GM12878 (cell line): ENCODE measurements around the gene RHOC. TPM values are rescaled to one million over a fixed set of nuclear protein-coding genes. Genes with fewer than 3 reads are reported as not detected.

Experiments
- ATAC-seq: fragments of 200-7000 bp; cut with Tn5 transposase; 3 replicates; pipeline ENCODE4 v1.9.1; 2020; ENCODE audit warnings: mild to moderate bottlenecking, moderate library complexity
- BruUV-seq: library from RNA; stranded (reverse); fragments of 400-500 nt; replicated peaks from 2 replicates; lab custom pipeline; 2021; lab: Mats Ljungman, UMichigan
- CTCF ChIA-PET: fragments of 300-600 bp; sonication (Branson Sonifier 250); formaldehyde crosslinking; extraction: SDS; loops from one replicate; lab custom pipeline; 2021; ENCODE audit warnings: inconsistent platforms; lab: Yijun Ruan, JAX
- POLR2A ChIA-PET: fragments of 350-600 bp; formaldehyde crosslinking; extraction: SDS; loops from one replicate; lab custom pipeline; 2021; ENCODE audit warnings: inconsistent platforms; lab: Charles Lee
- RAD21 ChIA-PET: fragments of 300-600 bp; sonication (Branson Sonifier 250); formaldehyde crosslinking; loops from one replicate; lab custom pipeline; 2023; ENCODE audit warnings: antibody characterized with exemption; ENCODE audit not compliant: unreplicated experiment; lab: Charles Lee
- SMC1A ChIA-PET: fragments of 300-600 bp; sonication (Branson Sonifier 250); formaldehyde crosslinking; loops from one replicate; lab custom pipeline; 2023; ENCODE audit not compliant: unreplicated experiment, uncharacterized antibody; lab: Charles Lee
- DNase-seq: peaks from one replicate; pipeline ENCODE4 v3.0.0-alpha.2; 2011; ENCODE audit warnings: low read depth, low spot score
- FAIRE-seq: peaks from 3 replicates; lab custom pipeline; 2011; peaks lifted over from hg19 to GRCh38; lab: Jason Lieb, UNC
- H2AFZ ChIP-seq: 2 replicates; pipeline ENCODE4 v1.6.0; 2011; ENCODE audit warnings: low read depth, low read length, control low read depth; ENCODE audit not compliant: control insufficient read depth
- H3K27ac ChIP-seq: 2 replicates; pipeline ENCODE4 v1.5.1; 2011; ENCODE audit warnings: control low read depth; ENCODE audit not compliant: control insufficient read depth, insufficient read depth
- H3K27me3 ChIP-seq, 2 experiments: replicated peaks in 1 of 2; 2 replicates each; pipeline versions ENCODE4 v1.6.0 to v1.6.1; 2011; ENCODE audit warnings: low read length in 1 of 2; ENCODE audit not compliant: control insufficient read depth in 2 of 2, insufficient read depth in 2 of 2
- H3K36me3 ChIP-seq, 2 experiments: 2 replicates each; pipeline ENCODE4 v1.5.1; 2011; ENCODE audit warnings: low read length in 1 of 2; ENCODE audit not compliant: control insufficient read depth in 2 of 2, insufficient read depth in 2 of 2
- H3K4me1 ChIP-seq: 2 replicates; pipeline ENCODE4 v1.6.1; 2011; ENCODE audit warnings: mild to moderate bottlenecking, low read length, moderate library complexity, mixed read lengths; ENCODE audit not compliant: control insufficient read depth, insufficient read depth
- H3K4me2 ChIP-seq: 2 replicates; pipeline ENCODE4 v1.6.0; 2011; ENCODE audit warnings: control low read depth; ENCODE audit not compliant: control insufficient read depth, insufficient read depth
- H3K4me3 ChIP-seq: fragments of 200-600 bp; sonication (generic); 2 replicates; pipeline ENCODE4 v1.5.1; 2016
- H3K79me2 ChIP-seq: 2 replicates; pipeline ENCODE4 v1.6.0; 2011; ENCODE audit warnings: low read length; ENCODE audit not compliant: control insufficient read depth, insufficient read depth
- H3K9ac ChIP-seq: 2 replicates; pipeline ENCODE4 v1.8.0; 2011; ENCODE audit warnings: low read length, control low read depth, mixed read lengths; ENCODE audit not compliant: control insufficient read depth, insufficient read depth
- H3K9me3 ChIP-seq: replicated peaks from 3 replicates; pipeline ENCODE4 v1.5.1; 2011; ENCODE audit warnings: mild to moderate bottlenecking, low read length; ENCODE audit not compliant: control insufficient read depth, insufficient read depth
- H4K20me1 ChIP-seq: 2 replicates; pipeline ENCODE4 v1.6.0; 2011; ENCODE audit not compliant: control insufficient read depth, insufficient read depth
- ATF3 ChIP-seq: IDR thresholded peaks from 2 replicates; pipeline ENCODE4 v1.6.1; 2011; ENCODE audit warnings: low read depth, mild to moderate bottlenecking, low read length, moderate library complexity, borderline replicate concordance; ENCODE audit errors: extremely low read depth
- BCL11A ChIP-seq: IDR thresholded peaks from 2 replicates; pipeline ENCODE4 v1.6.1; 2011; ENCODE audit warnings: low read depth, low read length
- BHLHE40 ChIP-seq, 2 experiments: fragments of 450-650 bp in 1 of 2; IDR thresholded peaks; 2 replicates each; pipeline ENCODE4 v1.6.1; 2011 to 2017; ENCODE audit warnings: low read depth in 2 of 2, borderline replicate concordance in 1 of 2, improper control_type of control experiment in 1 of 2, low read length in 1 of 2, mild to moderate bottlenecking in 1 of 2
- CHD2 ChIP-seq: IDR thresholded peaks from 2 replicates; pipeline ENCODE4 v1.6.1; 2011; ENCODE audit warnings: low read depth, low read length, improper control_type of control experiment, borderline replicate concordance
- HSF1 ChIP-seq: fragments of 150-350 bp; IDR thresholded peaks from 2 replicates; pipeline ENCODE4 v1.6.1; 2014; ENCODE audit warnings: mild to moderate bottlenecking, low read depth, low read length
- JUNB ChIP-seq: IDR thresholded peaks from 2 replicates; pipeline ENCODE4 v1.6.1; 2016; ENCODE audit warnings: antibody characterized with exemption, mild to moderate bottlenecking
- MYC ChIP-seq: IDR thresholded peaks from 2 replicates; pipeline ENCODE4 v1.6.1; 2011; ENCODE audit warnings: mild to moderate bottlenecking, low read length, moderate library complexity, inconsistent platforms; ENCODE audit not compliant: insufficient read depth, insufficient replicate concordance, insufficient read length, severe bottlenecking
- PAX8 ChIP-seq: fragments of 450-650 bp; IDR thresholded peaks from 2 replicates; pipeline ENCODE4 v1.6.1; 2017; ENCODE audit warnings: mild to moderate bottlenecking, moderate library complexity
- PRDM15 ChIP-seq: fragments of 450-650 bp; formaldehyde crosslinking; IDR thresholded peaks from 2 replicates; pipeline ENCODE4 v1.4.0; 2020; ENCODE audit warnings: mild to moderate bottlenecking, moderate library complexity
- RBBP5 ChIP-seq: fragments of 200-600 bp; sonication (generic); conservative IDR thresholded peaks from 2 replicates; pipeline ENCODE4 v1.6.1; 2016
- RELB ChIP-seq: fragments of 450-650 bp; IDR thresholded peaks from 2 replicates; pipeline ENCODE4 v1.6.1; 2017; ENCODE audit warnings: low read depth, mild to moderate bottlenecking, moderate library complexity
- SIX5 ChIP-seq: IDR thresholded peaks from 2 replicates; pipeline ENCODE4 v1.6.1; 2011; ENCODE audit warnings: mild to moderate bottlenecking, low read depth, low read length, moderate library complexity; ENCODE audit not compliant: severe bottlenecking
- STAT1 ChIP-seq: fragments of 450-650 bp; conservative IDR thresholded peaks from 2 replicates; pipeline ENCODE4 v1.6.1; 2014; ENCODE audit warnings: antibody characterized with exemption, mild to moderate bottlenecking
- TBL1XR1 ChIP-seq: IDR thresholded peaks from 2 replicates; pipeline ENCODE4 v1.6.1; 2012; ENCODE audit warnings: low read depth, low read length, improper control_type of control experiment
- WGBS: methylation state at CpG from one replicate; pipeline ENCODE4 v1.1.6; 2016; ENCODE audit warnings: low lambda C conversion rate; ENCODE audit not compliant: insufficient replicate concordance, insufficient coverage; ENCODE audit errors: missing lambda C conversion rate; 5-methylcytosine and 5-hydroxymethylcytosine counted together
- in situ Hi-C: fragments of 300-500 bp; cut with MboI; formaldehyde crosslinking; loops from 9 replicates; pipeline ENCODE4 v1.14.3; 2018; ENCODE audit warnings: mixed read lengths
- intact Hi-C: fragments of 100-400 bp; cut with micrococcal nuclease; formaldehyde crosslinking; loops from one replicate; pipeline ENCODE4 v1.14.2; 2022; ENCODE audit not compliant: unreplicated experiment
- polyA plus RNA-seq, 11 experiments: library from polyadenylated mRNA; depleted of rRNA in 4 of 11; unstranded in 6 of 11; stranded (reverse) in 5 of 11; fragments of >200 nt; fragmentation: Nextera tagmentation in 4 of 11; fragmentation: Illumina TruSeq in 1 of 11; extraction: Ambion mirVana in 4 of 11; extraction: Trizol in 1 of 11; gene quantifications; 1 replicate in 1 of 11; 2 replicates in 10 of 11; pipeline versions ENCODE4 v1.2.1 to v1.2.3, GENCODE V29; 2011 to 2016; ENCODE audit warnings: inconsistent platforms in 2 of 11, missing spikeins in 2 of 11, low read depth in 1 of 11
- total RNA-seq, 4 experiments: library from RNA; depleted of rRNA in 3 of 4; stranded (reverse); fragments of >200 nt in 3 of 4; fragmentation: Illumina TruSeq in 1 of 4; extraction: Trizol in 1 of 4; gene quantifications; 2 replicates each; pipeline versions ENCODE4 v1.2.1 to v1.2.3, GENCODE V29; 2013 to 2021

Gene RHOC
- total and polyA plus RNA-seq, 10 of the 15 experiments (the other 5 are each of a cell fraction or from before 2014, with no cell fraction given), result 20.6 to 371 (median 158) TPM

- FAIRE-seq (no peak), DNase-seq (no peak), ATAC-seq (no peak)
- POLR2A ChIA-PET, result no interaction called here
- SMC1A ChIA-PET, result interaction anchor here (1.3 kb wide), 1 partner anchor 10 kb away, joined by 3 read pairs; no protein-coding TSS in a partner anchor
- Histone ChIP-seq H4K20me1 (no peaks in the 10 kb centered on the region), H3K27ac (no peak overlapping the region), H3K4me1 (no peaks in the 10 kb centered on the region), H3K4me3 (no peak overlapping the region), H2AFZ (no peak overlapping the region), H3K36me3 (no peaks in the 10 kb centered on the region), H3K79me2 (no peaks in the 10 kb centered on the region), H3K4me2 (no peak overlapping the region), H3K9ac (no peak overlapping the region), H3K27me3 (no peaks in the 10 kb centered on the region; a peak in 1 of 4 replicates), H3K9me3 (no peaks in the 10 kb centered on the region)
- 0% methylated on average over 1 of the region's 1 CpG for WGBS
- RAD21 ChIA-PET, result interaction anchor here (0.6 kb wide), 1 partner anchor 111 kb away, joined by 3 read pairs; no protein-coding TSS in a partner anchor
- BruUV-seq, result no TSS peak
- in situ Hi-C loops (no loop called here), intact Hi-C loops (no loop called here)
- CTCF ChIA-PET, result interaction anchor here (2.0 kb wide), 1 partner anchor 9 kb away, joined by 8 read pairs; no protein-coding TSS in a partner anchor
- TF ChIP-seq STAT1 (no peak), PRDM15 (CRISPR knock-in tag) (no peak), BCL11A (no peak), MYC (no peak), RBBP5 (no peak), BHLHE40 (IDR thresholded peaks at IDR 0.05; ENCODE audit: borderline replicate concordance in 1 of 2, low read depth in 2 of 2, low read length in 1 of 2) (no peak), JUNB (no peak), RELB (no peak), SIX5 (no peak), PAX8 (no peak), TBL1XR1 (no peak), HSF1 (no peak), ATF3 (no peak), CHD2 (no peak)
Measured at GRCh38 chr1:112754116-112754628, 47.2 kb upstream of the RHOC start.
